Endothelial cell (in vitro differentiated cells): ENCODE results near the gene KIF3A. TPM values are rescaled to one million over a fixed set of nuclear protein-coding genes. Genes with fewer than 3 reads are reported as not detected.

ENCODE experiments used
- DNase-seq: peaks from one replicate; pipeline ENCODE4 v3.0.0; 2021; ENCODE audit warnings: low spot score
- H3K27ac Mint-ChIP-seq: one replicate; pipeline ENCODE4 v1.8.0; 2021; ENCODE audit warnings: mixed read lengths, inconsistent platforms; ENCODE audit not compliant: unreplicated experiment
- H3K27me3 Mint-ChIP-seq: one replicate; pipeline ENCODE4 v1.8.0; 2021; ENCODE audit warnings: mild to moderate bottlenecking, moderate library complexity, mixed read lengths, inconsistent platforms; ENCODE audit not compliant: unreplicated experiment
- H3K36me3 Mint-ChIP-seq: one replicate; pipeline ENCODE4 v1.8.0; 2021; ENCODE audit warnings: mild to moderate bottlenecking, low read depth, mixed read lengths, inconsistent platforms; ENCODE audit not compliant: unreplicated experiment
- H3K4me1 Mint-ChIP-seq: one replicate; pipeline ENCODE4 v1.8.0; 2021; ENCODE audit warnings: mild to moderate bottlenecking, mixed read lengths, inconsistent platforms; ENCODE audit not compliant: unreplicated experiment
- H3K4me3 Mint-ChIP-seq: one replicate; pipeline ENCODE4 v1.8.0; 2021; ENCODE audit warnings: mild to moderate bottlenecking, mixed read lengths, inconsistent platforms; ENCODE audit not compliant: unreplicated experiment
- H3K9me3 Mint-ChIP-seq: one replicate; pipeline ENCODE4 v1.8.0; 2021; ENCODE audit warnings: mixed read lengths, inconsistent platforms; ENCODE audit not compliant: unreplicated experiment
- total RNA-seq: library from RNA; stranded (reverse); fragmentation: NEBNext Ultra II Directional; extraction: Animal tissue kit (Norgen Biotek cat#: 25700); gene quantifications from one replicate; pipeline ENCODE4 v1.2.1, GENCODE V29; 2021; ENCODE audit not compliant: unreplicated experiment
- TF ChIP-seq, protein P1 (sequence below): fragments of 200-600 bp; sonication (generic); IDR thresholded peaks from one replicate; pipeline ENCODE4 v1.5.0; 2021; ENCODE audit warnings: antibody characterized with exemption; ENCODE audit not compliant: unreplicated experiment

The KIF3A gene
- total RNA-seq, 1 donor from 2014 or later, result 11.5 TPM

DNA sequence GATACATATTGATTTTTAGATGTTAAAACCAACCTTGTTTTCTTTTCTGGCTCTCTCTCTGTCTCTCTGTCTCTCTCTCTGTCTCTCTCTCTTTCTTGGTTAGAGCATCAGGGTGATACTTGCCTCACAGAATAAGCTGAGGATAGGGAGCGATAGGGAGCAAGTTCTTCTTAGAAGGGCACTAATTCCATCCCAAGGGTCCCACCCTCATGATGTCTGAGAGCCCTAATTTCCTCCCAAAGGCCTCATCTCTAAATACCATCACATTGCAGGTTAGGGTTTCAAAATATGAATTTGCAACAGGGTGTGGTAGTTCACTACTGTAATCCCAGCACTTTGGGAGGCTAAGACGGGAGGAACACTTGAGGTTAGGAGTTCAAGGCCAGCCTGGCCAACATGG, 4.8 kb upstream of the KIF3A start:
- Mint-ChIP-seq H3K27ac (no peak overlapping the region), H3K9me3 (no peaks in the 10 kb centered on the region), H3K36me3 (no peaks in the 10 kb centered on the region), H3K4me3 (no peak overlapping the region), H3K4me1 (peaks cover 8% of the 10 kb centered on the region), H3K27me3 (peaks cover 12% of the 10 kb centered on the region)
- DNase-seq, result no peak
- TF ChIP-seq, protein P1, sequence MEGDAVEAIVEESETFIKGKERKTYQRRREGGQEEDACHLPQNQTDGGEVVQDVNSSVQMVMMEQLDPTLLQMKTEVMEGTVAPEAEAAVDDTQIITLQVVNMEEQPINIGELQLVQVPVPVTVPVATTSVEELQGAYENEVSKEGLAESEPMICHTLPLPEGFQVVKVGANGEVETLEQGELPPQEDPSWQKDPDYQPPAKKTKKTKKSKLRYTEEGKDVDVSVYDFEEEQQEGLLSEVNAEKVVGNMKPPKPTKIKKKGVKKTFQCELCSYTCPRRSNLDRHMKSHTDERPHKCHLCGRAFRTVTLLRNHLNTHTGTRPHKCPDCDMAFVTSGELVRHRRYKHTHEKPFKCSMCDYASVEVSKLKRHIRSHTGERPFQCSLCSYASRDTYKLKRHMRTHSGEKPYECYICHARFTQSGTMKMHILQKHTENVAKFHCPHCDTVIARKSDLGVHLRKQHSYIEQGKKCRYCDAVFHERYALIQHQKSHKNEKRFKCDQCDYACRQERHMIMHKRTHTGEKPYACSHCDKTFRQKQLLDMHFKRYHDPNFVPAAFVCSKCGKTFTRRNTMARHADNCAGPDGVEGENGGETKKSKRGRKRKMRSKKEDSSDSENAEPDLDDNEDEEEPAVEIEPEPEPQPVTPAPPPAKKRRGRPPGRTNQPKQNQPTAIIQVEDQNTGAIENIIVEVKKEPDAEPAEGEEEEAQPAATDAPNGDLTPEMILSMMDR, result no peak

DNA sequence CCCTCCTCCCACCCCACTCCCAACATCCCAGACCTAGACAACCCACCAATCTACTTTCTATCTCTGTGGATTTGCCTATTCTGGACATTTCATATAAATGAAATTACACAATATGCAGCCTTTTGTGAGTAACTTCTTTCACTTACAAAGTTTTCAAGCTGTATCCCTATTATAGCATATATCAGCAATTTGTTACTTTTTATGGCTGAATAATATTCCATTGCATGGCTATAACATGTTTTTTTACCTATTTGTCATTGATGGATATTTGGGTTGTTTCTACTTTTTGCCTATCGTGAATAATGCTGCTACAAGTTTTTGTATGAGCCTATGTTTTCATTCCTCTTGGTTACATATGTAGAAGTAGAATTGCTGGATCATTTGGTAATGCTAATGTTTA, 1.9 kb upstream of the KIF3A start:
- DNase-seq, result no peak
- Mint-ChIP-seq H3K27me3 (peaks cover 6% of the 10 kb centered on the region), H3K36me3 (no peaks in the 10 kb centered on the region), H3K4me1 (peaks cover 8% of the 10 kb centered on the region), H3K27ac (no peak overlapping the region), H3K9me3 (no peaks in the 10 kb centered on the region), H3K4me3 (no peak overlapping the region)
- TF ChIP-seq, protein P1, result no peak

DNA sequence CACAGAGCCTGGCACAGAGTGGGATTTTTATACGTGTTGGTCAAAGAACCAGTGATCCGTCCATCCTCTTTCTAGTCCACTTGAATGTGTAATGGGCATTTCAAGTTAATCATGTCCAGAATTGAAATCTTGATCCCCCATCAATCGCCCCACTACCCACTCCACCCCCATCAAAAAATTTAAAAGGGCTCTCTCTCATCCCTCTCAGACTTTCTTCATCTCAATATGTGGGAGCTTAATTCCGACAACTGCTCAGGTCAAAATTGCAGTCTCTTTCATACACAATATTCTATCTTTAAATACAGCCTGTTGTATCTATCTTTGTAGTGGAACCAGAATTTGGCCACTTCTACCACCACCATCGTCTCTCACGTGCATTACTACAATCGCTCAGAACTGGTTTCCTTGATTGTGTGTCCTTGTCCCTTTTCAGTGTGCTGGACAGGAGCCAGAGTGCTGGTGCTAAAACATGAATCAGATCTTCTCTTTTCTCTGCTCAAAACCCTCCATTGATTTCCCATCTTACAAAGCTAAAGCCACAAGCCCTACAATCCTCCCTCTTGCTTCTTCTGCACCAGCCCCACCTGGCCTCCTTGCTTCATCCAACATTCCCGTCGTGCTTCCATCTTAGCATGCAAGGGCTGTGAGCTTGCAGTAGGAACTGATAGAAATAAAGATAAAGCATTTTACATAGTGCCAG, 786 bp upstream of the KIF3A start:
- DNase-seq, result no peak
- H3K36me3 Mint-ChIP-seq, result no peaks in the 10 kb centered on the region
- H3K27ac Mint-ChIP-seq, result no peak overlapping the region
- H3K4me3 Mint-ChIP-seq, result peak overlapping the region; percentile 90
- peaks cover 8% of the 10 kb centered on the region for H3K4me1 Mint-ChIP-seq
- H3K27me3 Mint-ChIP-seq, result peaks cover 6% of the 10 kb centered on the region
- no peaks in the 10 kb centered on the region for H3K9me3 Mint-ChIP-seq
- TF ChIP-seq, protein P1, result no peak

DNA sequence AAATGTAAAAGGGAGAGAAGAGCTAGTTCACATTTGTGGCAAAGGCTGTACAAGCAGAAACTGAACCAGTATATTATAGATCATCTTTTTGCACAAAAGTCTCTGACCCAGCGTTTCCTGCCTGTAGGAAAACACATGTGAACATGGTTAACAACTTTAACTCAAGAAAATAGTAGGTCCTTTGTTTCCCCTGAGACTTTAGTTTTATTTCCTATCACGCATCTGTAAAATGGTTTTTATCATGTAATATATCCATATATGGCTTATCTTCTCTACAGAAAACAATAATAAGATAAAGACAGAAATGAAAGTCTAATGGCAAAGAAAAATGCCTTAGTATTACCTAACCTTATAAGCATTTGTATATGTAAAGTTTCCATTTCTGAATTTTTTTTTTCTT, 2.7 kb downstream of the KIF3A start:
- H3K4me1 Mint-ChIP-seq, result peaks cover 8% of the 10 kb centered on the region
- TF ChIP-seq, protein P1, result no peak
- DNase-seq, result no peak
- H3K36me3 Mint-ChIP-seq, result no peaks in the 10 kb centered on the region
- H3K9me3 Mint-ChIP-seq, result no peaks in the 10 kb centered on the region
- peaks cover 6% of the 10 kb centered on the region for H3K27me3 Mint-ChIP-seq
- no peak overlapping the region for H3K27ac Mint-ChIP-seq
- H3K4me3 Mint-ChIP-seq, result no peak overlapping the region

DNA sequence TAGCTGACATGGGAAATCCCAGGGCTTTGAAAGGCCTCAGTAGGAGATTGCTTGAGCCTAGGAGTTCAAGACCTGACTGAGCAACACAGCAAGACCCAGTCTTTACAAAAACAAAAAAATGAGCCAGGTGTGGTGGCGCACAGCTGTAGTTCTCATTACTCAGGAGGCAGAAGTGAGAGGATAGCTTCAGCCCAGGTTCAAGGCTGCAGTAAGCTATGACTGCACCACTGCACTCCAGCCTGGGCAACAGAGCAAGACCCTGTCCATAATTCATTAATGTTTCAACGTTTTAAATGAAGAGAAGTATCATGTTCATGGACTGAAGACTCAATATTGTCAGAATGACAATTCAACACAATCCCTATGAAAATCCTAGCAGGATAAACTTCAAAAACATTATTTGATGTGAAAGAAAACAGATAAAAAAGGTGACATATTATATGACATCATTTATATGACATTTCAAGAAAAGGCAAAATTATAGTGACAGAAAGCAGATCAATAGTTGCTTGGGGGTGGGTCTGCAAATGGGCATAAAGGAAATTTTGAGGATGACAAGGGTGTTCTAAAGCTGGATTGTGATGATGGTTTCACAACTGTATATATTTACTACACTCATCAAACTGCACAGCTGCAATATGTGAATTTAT, 3.7 kb downstream of the KIF3A start:
- H3K36me3 Mint-ChIP-seq, result no peaks in the 10 kb centered on the region
- no peaks in the 10 kb centered on the region for H3K9me3 Mint-ChIP-seq
- DNase-seq, result no peak
- H3K27ac Mint-ChIP-seq, result no peak overlapping the region
- TF ChIP-seq, protein P1, result no peak
- no peak overlapping the region for H3K4me3 Mint-ChIP-seq
- peaks cover 4% of the 10 kb centered on the region for H3K27me3 Mint-ChIP-seq
- peaks cover 8% of the 10 kb centered on the region for H3K4me1 Mint-ChIP-seq
